GM21360 (cell line): Measurements from ENCODE around the gene SERPINF2.
"Not testable (repeated sequence)": the region's sequence is repeated elsewhere in the genome, so short reads cannot be mapped to it uniquely, and the experiment has no call there.

ENCODE experiments used
- ATAC-seq: cut with Tn5 transposase; IDR thresholded peaks from one replicate; pipeline ENCODE4 v1.9.1; 2021; ENCODE audit warnings: mild to moderate bottlenecking, moderate library complexity; ENCODE audit not compliant: unreplicated experiment

SERPINF2 gene

GRCh38 chr17:1762233-1762900 is 19.7 kb downstream of the SERPINF2 start:
- ATAC-seq, result no peak

DNA sequence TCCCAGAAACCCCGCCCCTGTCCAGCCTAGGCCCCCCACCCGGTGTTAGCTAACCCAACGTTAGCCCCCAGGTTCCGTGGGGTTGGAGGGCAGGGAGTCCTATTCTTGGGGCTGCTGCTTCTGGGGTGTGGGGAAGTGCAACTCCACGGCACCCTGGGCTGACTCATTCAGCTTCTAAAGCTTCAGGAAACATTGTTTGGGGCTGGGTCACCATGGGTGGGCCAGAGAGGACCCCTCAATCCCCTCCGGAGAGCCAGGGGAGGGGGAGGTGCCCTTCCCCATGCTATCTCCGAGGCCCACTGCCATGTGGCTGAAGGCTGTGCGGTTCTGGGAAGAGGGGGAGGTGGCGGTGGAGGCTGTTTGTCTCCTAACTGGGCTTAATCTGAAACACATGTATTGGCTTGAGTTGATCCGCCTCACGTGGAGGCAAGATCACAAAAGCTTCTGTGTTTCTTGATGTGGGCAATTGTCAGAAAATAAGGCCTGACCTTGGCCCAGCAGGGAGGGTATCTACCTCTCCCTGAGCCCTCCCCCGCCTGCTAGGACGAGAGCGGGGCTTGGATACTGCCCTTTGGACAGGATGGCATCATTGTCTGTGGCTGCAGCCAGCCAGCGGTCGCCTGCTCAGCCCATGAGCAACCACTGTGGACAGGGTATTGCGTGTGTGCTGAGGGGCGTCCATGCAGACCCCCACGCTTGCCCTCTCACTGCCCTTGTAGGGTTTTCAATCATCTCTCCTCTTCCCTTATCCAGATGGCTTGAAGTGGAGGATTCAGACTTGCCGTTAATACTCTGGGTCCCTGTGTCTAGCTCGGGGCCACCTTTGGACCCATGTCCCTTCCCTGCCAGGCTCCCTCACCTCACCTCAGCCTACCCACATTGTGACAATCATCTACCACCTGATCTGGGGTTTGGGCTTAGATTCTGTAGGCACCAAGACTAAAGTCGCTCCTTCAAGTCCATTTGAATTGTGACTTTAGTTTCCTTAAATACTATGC is 20.5 kb downstream of the SERPINF2 start:
- ATAC-seq, result no peak

DNA sequence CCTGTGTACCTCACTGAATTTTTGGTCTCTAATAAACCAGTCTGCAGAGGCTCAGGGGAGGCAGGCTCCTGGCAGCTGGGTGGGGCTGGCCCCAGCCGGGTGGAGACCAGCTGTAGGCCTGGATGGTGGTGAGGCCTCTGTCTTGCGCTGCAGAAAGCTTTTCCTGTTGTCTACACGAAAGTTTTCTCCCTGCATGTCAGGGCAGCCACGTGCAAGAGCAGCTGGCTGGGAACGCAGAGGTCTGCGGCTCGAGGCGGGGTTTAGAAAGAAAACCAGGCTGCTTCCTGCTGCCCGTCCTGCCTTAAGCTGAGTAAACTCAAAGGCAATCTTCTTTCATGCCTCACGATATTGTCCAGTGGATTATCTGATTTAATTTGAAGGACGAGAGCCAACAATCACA is 21.6 kb downstream of the SERPINF2 start:
- no peak for ATAC-seq

DNA sequence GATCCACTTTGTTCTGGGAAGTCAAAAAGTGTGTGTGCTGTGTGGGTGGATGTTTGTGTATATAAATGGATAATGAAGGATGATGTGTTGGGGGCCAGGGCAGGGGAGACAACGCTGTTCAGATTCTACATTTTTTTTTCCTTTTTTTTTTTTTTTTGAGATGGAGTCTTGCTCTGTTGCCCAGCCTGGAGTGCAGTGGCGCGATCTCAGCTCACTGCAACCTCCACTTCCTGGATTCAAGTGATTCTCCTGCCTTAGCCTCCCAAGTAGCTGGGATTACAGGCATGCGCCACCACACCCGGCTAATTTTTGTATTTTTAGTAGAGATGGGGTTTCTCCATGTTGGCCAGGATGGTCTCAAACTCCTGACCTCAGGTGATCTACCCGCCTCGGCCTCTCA is 22.0 kb downstream of the SERPINF2 start:
- ATAC-seq, result not testable (repeated sequence)

- ATAC-seq, result no peak
Measured at GRCh38 chr17:1765576-1765975, 22.9 kb downstream of the SERPINF2 start.

GRCh38 chr17:1766382-1767135 is 23.9 kb downstream of the SERPINF2 start:
- ATAC-seq, result no peak

DNA sequence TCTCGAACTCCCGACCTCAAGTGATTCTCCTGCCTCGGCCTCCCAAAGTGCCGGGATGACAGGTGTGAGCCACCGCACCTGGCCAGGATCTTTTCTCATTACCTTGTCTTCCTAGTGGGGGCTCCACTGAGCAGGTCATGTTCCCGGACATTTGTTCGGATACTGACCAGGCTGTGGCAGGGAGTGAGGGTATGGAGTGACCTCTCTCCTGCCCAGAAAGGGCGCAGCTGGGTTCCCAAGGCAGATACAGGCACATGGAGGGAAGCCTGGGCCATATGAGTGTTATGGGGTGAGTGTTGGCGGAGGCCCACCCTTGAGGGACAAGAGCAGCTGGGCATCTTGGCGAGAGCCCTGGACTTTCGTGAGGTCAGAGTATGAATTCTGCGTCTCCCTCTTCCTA is 24.7 kb downstream of the SERPINF2 start:
- ATAC-seq, result no peak

GRCh38 chr17:1769822-1770477 is 27.3 kb downstream of the SERPINF2 start:
- ATAC-seq, result no peak

DNA sequence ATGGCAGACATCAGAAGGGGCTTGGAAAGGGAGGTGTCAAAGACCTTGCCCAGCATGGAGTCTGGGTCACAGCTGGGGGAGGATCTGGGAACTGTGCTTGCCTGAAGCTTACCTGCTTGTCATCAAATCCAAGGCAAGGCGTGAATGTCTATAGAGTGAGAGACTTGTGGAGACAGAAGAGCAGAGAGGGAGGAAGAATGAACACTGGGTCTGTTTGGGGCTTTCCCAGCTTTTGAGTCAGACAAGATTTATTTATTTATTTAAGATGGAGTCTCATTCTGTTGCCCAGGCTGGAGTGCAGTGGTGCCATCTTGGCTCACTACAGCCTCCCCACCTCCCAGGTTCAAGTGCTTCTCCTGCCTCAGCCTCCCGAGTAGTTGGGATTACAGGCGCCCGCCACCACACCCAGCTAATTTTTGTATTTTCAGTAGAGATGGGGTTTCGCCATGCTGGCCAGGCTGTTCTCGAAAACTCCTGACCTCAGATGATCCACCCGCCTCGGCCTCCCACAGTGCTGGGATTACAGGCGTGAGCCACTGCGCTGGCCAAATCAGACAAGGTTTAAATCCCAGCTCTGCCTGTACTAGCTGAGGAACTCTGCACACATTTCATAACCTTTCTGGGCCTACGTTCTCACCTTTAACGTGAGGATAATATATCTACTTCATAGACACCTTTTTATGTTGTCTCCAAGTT is 30.5 kb downstream of the SERPINF2 start:
- not testable (repeated sequence) for ATAC-seq

DNA sequence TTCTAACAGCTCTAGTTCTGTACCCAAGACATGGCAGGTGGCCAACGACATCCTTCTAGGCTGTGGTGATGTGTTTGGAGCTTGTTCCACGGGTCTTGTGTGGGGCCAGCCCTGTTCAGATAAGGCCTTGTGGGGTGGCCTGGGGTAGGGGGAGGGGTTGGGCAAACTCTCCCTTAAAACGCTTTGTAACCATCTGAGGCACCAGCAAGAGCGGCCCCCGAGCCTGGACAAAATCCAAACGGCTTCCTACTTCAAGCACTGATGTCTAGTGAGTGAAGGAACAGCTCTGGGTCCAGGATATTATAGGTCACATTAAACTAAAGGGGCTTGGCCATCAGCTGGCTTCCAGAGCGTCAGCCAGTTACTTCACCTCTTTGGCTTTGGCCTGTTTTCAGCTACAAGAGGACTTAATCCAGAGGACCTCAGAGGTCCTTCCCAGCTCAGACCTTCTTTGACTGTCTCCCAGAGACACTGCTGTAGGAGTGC is 31.1 kb downstream of the SERPINF2 start:
- no peak for ATAC-seq

DNA sequence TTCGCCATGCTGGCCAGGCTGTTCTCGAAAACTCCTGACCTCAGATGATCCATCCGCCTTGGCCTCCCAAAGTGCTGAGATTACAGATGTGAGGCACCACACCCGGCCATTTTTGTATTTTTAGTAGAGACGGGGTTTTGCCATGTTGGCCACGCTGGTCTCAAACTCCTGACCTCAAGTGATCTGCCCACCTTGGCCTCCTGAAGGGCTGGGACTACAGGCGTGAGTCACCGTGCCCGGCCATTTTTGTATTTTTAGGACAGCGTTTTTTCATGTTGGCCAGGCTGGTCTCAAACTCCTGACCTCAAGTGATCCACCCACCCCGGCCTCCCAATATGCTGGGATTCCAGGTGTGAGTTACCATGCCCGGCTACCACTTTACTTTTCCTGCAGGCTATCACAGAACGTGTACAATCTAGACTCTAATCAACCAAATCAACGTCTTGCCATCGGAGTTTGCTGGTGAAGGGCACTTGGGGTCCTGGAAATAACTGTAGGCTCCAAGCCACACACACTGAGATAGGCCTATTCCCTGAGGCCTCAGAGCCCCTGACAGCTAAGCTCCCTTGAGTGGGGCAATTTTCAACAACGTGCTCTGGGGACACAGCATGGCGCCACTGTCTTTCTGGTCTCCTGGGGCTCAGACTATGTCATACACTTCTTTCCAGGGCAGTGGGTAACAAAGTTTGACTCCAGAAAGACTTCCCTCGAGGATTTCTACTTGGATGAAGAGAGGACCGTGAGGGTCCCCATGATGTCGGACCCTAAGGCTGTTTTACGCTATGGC is 31.9 kb downstream of the SERPINF2 start:
- ATAC-seq, result no peak

DNA sequence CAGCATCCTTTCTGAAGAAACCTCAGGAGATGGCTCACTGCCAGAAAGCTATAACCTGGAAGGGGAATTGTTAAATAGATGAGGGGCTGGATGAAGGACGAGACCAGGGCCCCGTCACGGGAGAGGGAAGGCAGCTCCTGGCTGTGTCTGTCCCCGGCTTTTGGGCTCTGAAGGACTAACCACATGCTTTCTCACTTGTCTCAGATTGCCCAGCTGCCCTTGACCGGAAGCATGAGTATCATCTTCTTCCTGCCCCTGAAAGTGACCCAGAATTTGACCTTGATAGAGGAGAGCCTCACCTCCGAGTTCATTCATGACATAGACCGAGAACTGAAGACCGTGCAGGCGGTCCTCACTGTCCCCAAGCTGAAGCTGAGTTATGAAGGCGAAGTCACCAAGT is 33.7 kb downstream of the SERPINF2 start:
- no peak for ATAC-seq

- no peak for ATAC-seq
Measured at GRCh38 chr17:1776857-1777256, 34.2 kb downstream of the SERPINF2 start.

GRCh38 chr17:1779571-1780131 is 37.0 kb downstream of the SERPINF2 start:
- ATAC-seq, result no peak

GRCh38 chr17:1782171-1782567 is 39.5 kb downstream of the SERPINF2 start:
- ATAC-seq, result no peak

DNA sequence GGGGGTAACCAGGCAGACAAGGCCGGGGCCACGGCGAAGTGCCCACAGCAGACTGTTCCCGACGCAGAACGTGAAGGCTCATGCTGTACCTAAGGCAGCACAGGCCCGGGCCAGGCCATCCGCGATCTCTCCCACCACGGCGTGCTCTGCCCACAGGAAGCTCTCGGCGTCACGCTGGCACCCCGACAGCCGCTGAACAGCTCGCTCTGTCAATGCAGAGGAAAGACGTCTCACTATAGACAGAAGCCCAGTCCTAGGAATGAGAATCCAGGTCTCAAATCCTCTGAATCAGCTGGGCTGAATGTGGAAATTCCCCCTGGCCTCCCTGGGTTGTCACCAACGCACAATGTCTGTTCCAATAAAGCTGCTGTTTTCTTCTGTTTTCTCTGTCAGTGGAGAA is 40.6 kb downstream of the SERPINF2 start:
- no peak for ATAC-seq

DNA sequence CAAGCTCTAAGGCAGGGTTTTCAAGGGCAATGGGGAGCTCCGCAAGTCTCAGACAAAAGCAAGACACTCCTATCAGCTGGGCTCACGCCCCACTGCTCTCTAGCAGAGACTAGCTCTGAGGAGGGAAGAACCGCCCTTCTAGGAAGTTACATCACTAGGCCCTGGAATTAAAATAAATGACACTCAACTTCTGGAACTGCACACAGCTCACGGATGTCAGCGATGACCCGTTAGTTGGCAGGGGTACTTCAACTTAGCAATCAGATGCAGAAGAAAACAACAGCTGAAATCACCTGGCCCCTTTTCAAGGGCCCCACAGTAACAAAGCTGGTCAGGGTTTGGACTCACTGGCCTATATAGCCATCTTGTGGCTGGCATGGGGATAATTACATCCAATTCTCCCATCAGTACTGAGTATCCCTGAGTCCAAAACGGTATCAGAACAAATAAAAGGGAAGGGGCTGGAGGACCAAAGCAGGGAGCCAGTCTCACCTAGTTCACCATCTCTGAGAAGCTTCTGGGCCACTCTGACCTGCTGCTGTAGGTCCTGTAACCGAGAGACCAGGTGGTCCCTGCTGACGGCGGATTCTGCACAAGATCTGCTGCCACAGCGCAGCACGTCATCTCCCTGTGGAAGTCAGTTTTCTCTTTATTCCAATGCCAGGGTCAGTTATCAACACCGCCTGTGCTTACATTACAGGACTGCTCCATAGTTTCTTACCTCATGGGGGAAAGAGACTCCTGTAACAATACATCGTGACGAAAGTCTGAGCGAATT is 41.4 kb downstream of the SERPINF2 start:
- ATAC-seq, result no peak

- no peak for ATAC-seq
Measured at GRCh38 chr17:1785930-1786329, 43.3 kb downstream of the SERPINF2 start.
